SK-N-SH (cell line): ENCODE results near the gene METTL26.

Experiments used
- JUND ChIP-seq: IDR thresholded peaks from 2 replicates; pipeline ENCODE4 v1.4.0; 2012
- TF ChIP-seq, protein P1 (sequence below): IDR thresholded peaks from 2 replicates; pipeline ENCODE4; 2012
- TF ChIP-seq, protein P2 (sequence below): IDR thresholded peaks from 2 replicates; pipeline ENCODE4 v1.4.0; 2012; ENCODE audit warnings: low read depth, borderline replicate concordance
- TF ChIP-seq, protein P3 (sequence below): fragments of 200-600 bp; sonication (generic); IDR thresholded peaks from 2 replicates; pipeline ENCODE4 v1.6.1; 2017; ENCODE audit warnings: antibody characterized with exemption, mild to moderate bottlenecking, moderate library complexity

GRCh38 chr16:675884-676564, 39.9 kb upstream of the METTL26 start:
- TF ChIP-seq, protein P1, sequence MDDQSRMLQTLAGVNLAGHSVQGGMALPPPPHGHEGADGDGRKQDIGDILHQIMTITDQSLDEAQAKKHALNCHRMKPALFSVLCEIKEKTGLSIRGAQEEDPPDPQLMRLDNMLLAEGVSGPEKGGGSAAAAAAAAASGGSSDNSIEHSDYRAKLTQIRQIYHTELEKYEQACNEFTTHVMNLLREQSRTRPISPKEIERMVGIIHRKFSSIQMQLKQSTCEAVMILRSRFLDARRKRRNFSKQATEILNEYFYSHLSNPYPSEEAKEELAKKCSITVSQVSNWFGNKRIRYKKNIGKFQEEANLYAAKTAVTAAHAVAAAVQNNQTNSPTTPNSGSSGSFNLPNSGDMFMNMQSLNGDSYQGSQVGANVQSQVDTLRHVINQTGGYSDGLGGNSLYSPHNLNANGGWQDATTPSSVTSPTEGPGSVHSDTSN = no peak
- no peak for TF ChIP-seq JUND
- TF ChIP-seq, protein P2, sequence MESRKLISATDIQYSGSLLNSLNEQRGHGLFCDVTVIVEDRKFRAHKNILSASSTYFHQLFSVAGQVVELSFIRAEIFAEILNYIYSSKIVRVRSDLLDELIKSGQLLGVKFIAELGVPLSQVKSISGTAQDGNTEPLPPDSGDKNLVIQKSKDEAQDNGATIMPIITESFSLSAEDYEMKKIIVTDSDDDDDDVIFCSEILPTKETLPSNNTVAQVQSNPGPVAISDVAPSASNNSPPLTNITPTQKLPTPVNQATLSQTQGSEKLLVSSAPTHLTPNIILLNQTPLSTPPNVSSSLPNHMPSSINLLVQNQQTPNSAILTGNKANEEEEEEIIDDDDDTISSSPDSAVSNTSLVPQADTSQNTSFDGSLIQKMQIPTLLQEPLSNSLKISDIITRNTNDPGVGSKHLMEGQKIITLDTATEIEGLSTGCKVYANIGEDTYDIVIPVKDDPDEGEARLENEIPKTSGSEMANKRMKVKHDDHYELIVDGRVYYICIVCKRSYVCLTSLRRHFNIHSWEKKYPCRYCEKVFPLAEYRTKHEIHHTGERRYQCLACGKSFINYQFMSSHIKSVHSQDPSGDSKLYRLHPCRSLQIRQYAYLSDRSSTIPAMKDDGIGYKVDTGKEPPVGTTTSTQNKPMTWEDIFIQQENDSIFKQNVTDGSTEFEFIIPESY = no peak
- TF ChIP-seq, protein P3, sequence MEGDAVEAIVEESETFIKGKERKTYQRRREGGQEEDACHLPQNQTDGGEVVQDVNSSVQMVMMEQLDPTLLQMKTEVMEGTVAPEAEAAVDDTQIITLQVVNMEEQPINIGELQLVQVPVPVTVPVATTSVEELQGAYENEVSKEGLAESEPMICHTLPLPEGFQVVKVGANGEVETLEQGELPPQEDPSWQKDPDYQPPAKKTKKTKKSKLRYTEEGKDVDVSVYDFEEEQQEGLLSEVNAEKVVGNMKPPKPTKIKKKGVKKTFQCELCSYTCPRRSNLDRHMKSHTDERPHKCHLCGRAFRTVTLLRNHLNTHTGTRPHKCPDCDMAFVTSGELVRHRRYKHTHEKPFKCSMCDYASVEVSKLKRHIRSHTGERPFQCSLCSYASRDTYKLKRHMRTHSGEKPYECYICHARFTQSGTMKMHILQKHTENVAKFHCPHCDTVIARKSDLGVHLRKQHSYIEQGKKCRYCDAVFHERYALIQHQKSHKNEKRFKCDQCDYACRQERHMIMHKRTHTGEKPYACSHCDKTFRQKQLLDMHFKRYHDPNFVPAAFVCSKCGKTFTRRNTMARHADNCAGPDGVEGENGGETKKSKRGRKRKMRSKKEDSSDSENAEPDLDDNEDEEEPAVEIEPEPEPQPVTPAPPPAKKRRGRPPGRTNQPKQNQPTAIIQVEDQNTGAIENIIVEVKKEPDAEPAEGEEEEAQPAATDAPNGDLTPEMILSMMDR = no peak
